HG03280 (cell line): Measurements from ENCODE around the gene ELFN1.
"Not testable (repeated sequence)": the region's sequence is repeated elsewhere in the genome, so short reads cannot be mapped to it uniquely, and the experiment has no call there.

Source experiments
- ATAC-seq: cut with Tn5 transposase; IDR thresholded peaks from one replicate; pipeline ENCODE4 v1.9.1; 2021; ENCODE audit warnings: mild to moderate bottlenecking, moderate library complexity; ENCODE audit not compliant: unreplicated experiment

ELFN1 gene

GRCh38 chr7:1750541-1751021 is 80.5 kb downstream of the ELFN1 start:
- no peak for ATAC-seq

- ATAC-seq = no peak
These were observed 82.0 kb downstream of the ELFN1 start for GRCh38 chr7:1752111-1752510.

GRCh38 chr7:1752771-1753563 is 82.9 kb downstream of the ELFN1 start:
- ATAC-seq = no peak

- no peak for ATAC-seq
These were observed 83.4 kb downstream of the ELFN1 start for GRCh38 chr7:1753564-1753867.

- no peak for ATAC-seq
These were observed 84.3 kb downstream of the ELFN1 start for GRCh38 chr7:1754345-1754908.

- ATAC-seq = no peak
These were observed 85.9 kb downstream of the ELFN1 start for GRCh38 chr7:1755783-1756625.

- no peak for ATAC-seq
These were observed 87.5 kb downstream of the ELFN1 start for GRCh38 chr7:1757601-1758000.

GRCh38 chr7:1758028-1758858 is 88.2 kb downstream of the ELFN1 start:
- no peak for ATAC-seq

GRCh38 chr7:1758859-1759521 is 88.9 kb downstream of the ELFN1 start:
- no peak for ATAC-seq

GRCh38 chr7:1761097-1761496 is 91.0 kb downstream of the ELFN1 start:
- no peak for ATAC-seq

- ATAC-seq = no peak
These were observed 91.7 kb downstream of the ELFN1 start for GRCh38 chr7:1761774-1762173.

GRCh38 chr7:1762238-1762945 is 92.3 kb downstream of the ELFN1 start:
- ATAC-seq = no peak

- ATAC-seq = no peak
These were observed 93.0 kb downstream of the ELFN1 start for GRCh38 chr7:1763033-1763432.

GRCh38 chr7:1763911-1764310 is 93.8 kb downstream of the ELFN1 start:
- not testable (repeated sequence) for ATAC-seq

- no peak for ATAC-seq
These were observed 95.3 kb downstream of the ELFN1 start for GRCh38 chr7:1765336-1765735.

- no peak for ATAC-seq
These were observed 97.4 kb downstream of the ELFN1 start for GRCh38 chr7:1767524-1767923.

- no peak for ATAC-seq
These were observed 98.8 kb downstream of the ELFN1 start for GRCh38 chr7:1768832-1769231.

- no peak for ATAC-seq
These were observed 99.5 kb downstream of the ELFN1 start for GRCh38 chr7:1769286-1770200.

GRCh38 chr7:1770331-1770730 is 100.3 kb downstream of the ELFN1 start:
- ATAC-seq = no peak
